ENCODE data around the gene RACGAP1.

- TF ChIP-seq POLR2AphosphoS5 (IDR thresholded peaks at IDR 0.05) (no peak), CTCF (IDR thresholded peaks at IDR 0.05) (no peak), EP300 (IDR thresholded peaks at IDR 0.05) (no peak)
These were observed 59.5 kb downstream of the RACGAP1 start for GRCh38 chr12:49965836-49966235.
